ENCODE data around the gene KAT6B. TPM values are rescaled to one million over a fixed set of nuclear protein-coding genes. Genes with fewer than 3 reads are reported as not detected.
A peak's percentile ranks its signal among the peaks of the same experiment; 100 is the strongest.

Gene KAT6B
- total and polyA plus RNA-seq, 10 of the 15 experiments (the other 5 are each of a cell fraction or from before 2014, with no cell fraction given) = 2.7 to 22.6 (median 15.7) TPM

GRCh38 chr10:74912682-74913081, 86.3 kb downstream of the KAT6B start (continued):
- TF ChIP-seq CHD1 (IDR thresholded peaks at IDR 0.05; ENCODE audit: low read depth, low read length) (no peak), MTA2 (IDR thresholded peaks at IDR 0.05; ENCODE audit: low read depth) (no peak), NR2F1 (conservative IDR thresholded peaks at IDR 0.05) (no peak), ZNF384 (IDR thresholded peaks at IDR 0.05; ENCODE audit: borderline replicate concordance, low read depth, low read length) (no peak), CHD4 (IDR thresholded peaks at IDR 0.05) (no peak)

GRCh38 chr10:74913377-74913979, 87.1 kb downstream of the KAT6B start:
- CTCF ChIA-PET = interaction anchor here (0.6 to 5.3 kb wide), 14 partner anchors 8 to 646 kb away, joined by 3 to 34 read pairs (median 4); no protein-coding TSS in a partner anchor
- TF ChIP-seq EGR1 (IDR thresholded peaks at IDR 0.05; ENCODE audit: borderline replicate concordance in 1 of 2, low read depth in 2 of 2, low read length in 2 of 2) (no peak), HSF1 (IDR thresholded peaks at IDR 0.05; ENCODE audit: low read depth, low read length) (no peak), STAT1 (conservative IDR thresholded peaks at IDR 0.05) (no peak), RUNX3 (IDR thresholded peaks at IDR 0.05; ENCODE audit: low read length) (peak; percentile 85), HDGF (IDR thresholded peaks at IDR 0.05) (0 out of 2 replicates have a peak, but pooled peaks have one; percentile 27), POLR2AphosphoS2 (IDR thresholded peaks at IDR 0.05; ENCODE audit: low read depth, low read length) (no peak), KAT2A (conservative IDR thresholded peaks at IDR 0.05; ENCODE audit: control insufficient read depth, low read depth, low read length) (no peak), HDAC6 (IDR thresholded peaks at IDR 0.05; ENCODE audit: unreplicated experiment) (no peak), RAD21 (IDR thresholded peaks at IDR 0.05; ENCODE audit: insufficient read depth, low read depth, low read length) (0 out of 2 replicates have a peak, but pooled peaks have one; percentile 1), JUNB (IDR thresholded peaks at IDR 0.05) (0 out of 2 replicates have a peak, but pooled peaks have one; percentile 8), RFX5 (IDR thresholded peaks at IDR 0.05; ENCODE audit: low read depth, low read length) (no peak), RAD51 (IDR thresholded peaks at IDR 0.05) (no peak), SMARCA5 (IDR thresholded peaks at IDR 0.05) (0 out of 2 replicates have a peak, but pooled peaks have one; percentile 20), MXI1 (IDR thresholded peaks at IDR 0.05; ENCODE audit: low read depth, low read length) (0 out of 2 replicates have a peak, but pooled peaks have one; percentile 18), MTA2 (IDR thresholded peaks at IDR 0.05; ENCODE audit: low read depth) (peak; percentile 49), MAX (IDR thresholded peaks at IDR 0.05; ENCODE audit: low read depth, low read length) (no peak), IKZF1 (conservative IDR thresholded peaks at IDR 0.05) (0 out of 2 replicates have a peak, but pooled peaks have one; percentile 14), SMAD5 (IDR thresholded peaks at IDR 0.05; ENCODE audit: low read depth) (no peak), NR2C2 (IDR thresholded peaks at IDR 0.05; ENCODE audit: borderline replicate concordance, control insufficient read depth, insufficient read length, low read depth) (no peak)

More at GRCh38 chr10:74913377-74913979, 87.1 kb downstream of the KAT6B start:
- in situ Hi-C loops (cut with MboI) (no loop called here), intact Hi-C loops (cut with micrococcal nuclease; ENCODE audit: unreplicated experiment) (no loop called here)
- RAD21 ChIA-PET (ENCODE audit: unreplicated experiment) = interaction anchor here (0.7 to 4.3 kb wide), 15 partner anchors 8 to 90 kb away, joined by 3 to 38 read pairs (median 4); no protein-coding TSS in a partner anchor
- peak overlapping the region; percentile 62 for H3K27ac ChIP-seq (ENCODE audit: control insufficient read depth, insufficient read depth)
- H2AFZ ChIP-seq (ENCODE audit: control insufficient read depth, low read depth, low read length) = no peak overlapping the region
- POLR2A ChIA-PET = interaction anchor here (1.0 to 7.5 kb wide), 7 partner anchors 10 to 73 kb away, joined by 3 to 47 read pairs (median 6); no protein-coding TSS in a partner anchor
- DNase-seq (ENCODE audit: low read depth, low spot score) (no peak), FAIRE-seq (peak; percentile 44), ATAC-seq (peak; percentile 89)
- H3K79me2 ChIP-seq (ENCODE audit: control insufficient read depth, insufficient read depth, low read length) = peaks cover 15% of the 10 kb centered on the region
- no peaks in the 10 kb centered on the region for H3K27me3 ChIP-seq (replicated peaks in 1 of 2; ENCODE audit: control insufficient read depth in 2 of 2, insufficient read depth in 2 of 2, low read length in 1 of 2)
- peak overlapping the region; percentile 32; the same call in 1 of the 2 replicates for H3K9ac ChIP-seq (ENCODE audit: control insufficient read depth, insufficient read depth, low read length)
- H3K9me3 ChIP-seq (replicated peaks; ENCODE audit: control insufficient read depth, insufficient read depth, low read length) = no peaks in the 10 kb centered on the region; the same call in 2 of the 3 replicates
- peak overlapping the region; percentile 87 for H3K4me2 ChIP-seq (ENCODE audit: control insufficient read depth, insufficient read depth)
- H3K4me1 ChIP-seq (ENCODE audit: control insufficient read depth, insufficient read depth, low read length) = peaks cover 5% of the 10 kb centered on the region
- no peaks in the 10 kb centered on the region for H4K20me1 ChIP-seq (ENCODE audit: control insufficient read depth, insufficient read depth)
- WGBS (ENCODE audit: insufficient coverage, insufficient replicate concordance, low lambda C conversion rate, missing lambda C conversion rate) = 48% methylated on average over 6 of the region's 6 CpGs
- SMC1A ChIA-PET (ENCODE audit: uncharacterized antibody, unreplicated experiment) = interaction anchor here (0.9 to 5.1 kb wide), 12 partner anchors 8 to 107 kb away, joined by 3 to 73 read pairs (median 4); no protein-coding TSS in a partner anchor
- peak overlapping the region; percentile 15; the same call in 1 of the 2 replicates for H3K4me3 ChIP-seq
- BruUV-seq (replicated peaks) = no TSS peak
- no peaks in the 10 kb centered on the region for H3K36me3 ChIP-seq (ENCODE audit: control insufficient read depth in 2 of 2, insufficient read depth in 2 of 2, low read length in 1 of 2)
